ENCODE data around the gene SMIM44. TPM values are rescaled to one million over a fixed set of nuclear protein-coding genes. Genes with fewer than 3 reads are reported as not detected.

The SMIM44 gene
- total RNA-seq, 1 experiment from 2014 or later, result not detected

- H3K4me3 Mint-ChIP-seq, result peak overlapping the region; percentile 19 to 73; a peak in 4 of 5 replicates
- Histone ChIP-seq H2BK5ac (ENCODE audit: insufficient read length, low read length) (no peak overlapping the region), H4K5ac (ENCODE audit: insufficient read length, low read depth, low read length) (no peak overlapping the region), H3K9ac (ENCODE audit: extremely low read depth, insufficient read length, low read length) (no peak overlapping the region), H2BK15ac (ENCODE audit: low read depth, low read length) (no peak overlapping the region), H4K91ac (ENCODE audit: insufficient read length, low read depth, low read length) (no peak overlapping the region), H3K14ac (ENCODE audit: insufficient read depth, low read length) (no peak overlapping the region), H2BK120ac (ENCODE audit: low read depth, low read length, poor library complexity, severe bottlenecking) (no peak overlapping the region), H3K4me2 (ENCODE audit: insufficient read depth, insufficient read length, low read length) (peak overlapping the region; percentile 5), H2AFZ (ENCODE audit: low read length) (no peak overlapping the region), H3K23me2 (ENCODE audit: insufficient read length, low read depth, low read length, poor library complexity, severe bottlenecking) (peaks cover 3% of the 10 kb centered on the region), H3K27me3 (ENCODE audit: insufficient read depth, low read length) (peaks cover 17% of the 10 kb centered on the region), H2BK12ac (ENCODE audit: insufficient read length, low read depth, low read length) (no peak overlapping the region), H4K20me1 (ENCODE audit: control insufficient read depth, insufficient read depth, insufficient read length) (peaks cover under 1% of the 10 kb centered on the region), H3K23ac (ENCODE audit: insufficient read length, low read depth, low read length) (no peak overlapping the region), H3K27ac (ENCODE audit: insufficient read length, low read depth, low read length) (no peak overlapping the region), H3K56ac (ENCODE audit: insufficient read length, low read depth, low read length) (no peak overlapping the region), H2BK20ac (ENCODE audit: low read depth, low read length, poor library complexity, severe bottlenecking) (no peak overlapping the region), H4K8ac (replicated peaks; ENCODE audit: insufficient read length, low read depth, low read length) (no peak overlapping the region), H2AK5ac (ENCODE audit: insufficient read length, low read length) (no peak overlapping the region), H3K18ac (ENCODE audit: insufficient read length, low read depth, low read length) (no peak overlapping the region), H3K79me2 (ENCODE audit: insufficient read depth, low read length) (no peaks in the 10 kb centered on the region), H3K9me3 (ENCODE audit: control insufficient read depth, low read depth, low read length) (no peaks in the 10 kb centered on the region), H3T11ph (ENCODE audit: low read length) (no peak overlapping the region), H3K4ac (ENCODE audit: low read depth, low read length) (no peak overlapping the region), H3K4me1 (ENCODE audit: insufficient read depth, low read length) (no peaks in the 10 kb centered on the region; the same call in 1 of the 2 replicates), H3K79me1 (ENCODE audit: insufficient read depth, low read depth, low read length, poor library complexity, severe bottlenecking) (no peaks in the 10 kb centered on the region)
- no CpG with 5 or more reads among the region's 26 CpGs for WGBS (ENCODE audit: extremely low coverage, insufficient read length, low lambda C conversion rate)
- TF ChIP-seq CTCF (conservative IDR thresholded peaks at IDR 0.05), result no peak
- H3K27ac Mint-ChIP-seq, result no peak overlapping the region
- peaks cover 67% of the 10 kb centered on the region for H3K27me3 Mint-ChIP-seq (ENCODE audit: low read depth)
- DNase-seq, result peak; percentile 78
- H3K9me3 Mint-ChIP-seq, result no peaks in the 10 kb centered on the region
- H3K4me1 Mint-ChIP-seq, result peaks cover 14 to 27% of the 10 kb centered on the region in 2 experiments
- H3K36me3 Mint-ChIP-seq (ENCODE audit: insufficient read depth in 1 of 3, low read depth in 3 of 3), result no peaks in the 10 kb centered on the region
These were observed 24.0 kb downstream of the SMIM44 start for GRCh38 chr19:3459089-3459881.
